K562 (cell line): ENCODE results near the gene SCARB2. TPM values are rescaled to one million over a fixed set of nuclear protein-coding genes. Genes with fewer than 3 reads are reported as not detected.

ENCODE experiments used
- CBFB ChIP-seq: sonication (generic); formaldehyde crosslinking; IDR thresholded peaks from 2 replicates; pipeline ENCODE4 v1.4.0; 2020; ENCODE audit warnings: mild to moderate bottlenecking, missing genetic modification reagents
- E2F1 ChIP-seq: sonication (generic); formaldehyde crosslinking; IDR thresholded peaks from 2 replicates; pipeline ENCODE4 v1.8.1; 2023; ENCODE audit warnings: mild to moderate bottlenecking, missing genetic modification reagents, moderate library complexity
- FOXJ3 ChIP-seq: sonication (generic); formaldehyde crosslinking; IDR thresholded peaks from 2 replicates; pipeline ENCODE4 v1.4.0; 2020; ENCODE audit warnings: mild to moderate bottlenecking, missing genetic modification reagents
- GTF2E2 ChIP-seq: fragments of 200-800 bp; sonication (Bioruptor generic); IDR thresholded peaks from 2 replicates; pipeline ENCODE4 v1.6.1; 2016; ENCODE audit warnings: missing genetic modification characterization, missing compliant biosample characterization
- HNRNPK ChIP-seq: fragments of 200-400 bp; formaldehyde crosslinking; IDR thresholded peaks from one replicate; pipeline ENCODE4 v1.6.1; 2018; ENCODE audit warnings: mild to moderate bottlenecking, low read depth, low read length; ENCODE audit not compliant: poor library complexity, severe bottlenecking
- KAT8 ChIP-seq: fragments of 450-650 bp; IDR thresholded peaks from 2 replicates; pipeline ENCODE4 v1.6.1; 2016; ENCODE audit warnings: low read depth, mild to moderate bottlenecking
- LCOR ChIP-seq: sonication (generic); formaldehyde crosslinking; IDR thresholded peaks from 2 replicates; pipeline ENCODE4 v1.8.0; 2022; ENCODE audit warnings: mild to moderate bottlenecking, missing genetic modification reagents
- MTF1 ChIP-seq: fragments of 250-450 bp; sonication (Bioruptor Pico); IDR thresholded peaks from 2 replicates; pipeline ENCODE4 v1.9.0; 2021; ENCODE audit warnings: moderate library complexity, mild to moderate bottlenecking, inconsistent platforms, borderline replicate concordance
- POLR2G ChIP-seq: fragments of 200-400 bp; formaldehyde crosslinking; IDR thresholded peaks from 2 replicates; pipeline ENCODE4 v1.6.1; 2017; ENCODE audit warnings: low read depth, mild to moderate bottlenecking, antibody characterized with exemption, low read length, moderate library complexity
- SMARCA5 ChIP-seq: fragments of 450-650 bp; IDR thresholded peaks from 2 replicates; pipeline ENCODE4 v1.6.1; 2016
- SRSF7 ChIP-seq: fragments of 200-400 bp; formaldehyde crosslinking; optimal IDR thresholded peaks from 2 replicates; pipeline ENCODE3; 2017; ENCODE audit warnings: mild to moderate bottlenecking, low read depth, low read length
- TAL1 ChIP-seq: fragments of 450-650 bp; IDR thresholded peaks from 2 replicates; pipeline ENCODE4 v1.6.1; 2016; ENCODE audit warnings: mild to moderate bottlenecking
- TCF7 ChIP-seq: sonication (generic); IDR thresholded peaks from 2 replicates; pipeline ENCODE4 v1.6.1; 2016; ENCODE audit warnings: antibody characterized with exemption, borderline replicate concordance
- TEAD1 ChIP-seq, 2 experiments: fragments of 450-650 bp in 1 of 2; sonication (generic) in 1 of 2; formaldehyde crosslinking; IDR thresholded peaks; 2 replicates each; pipeline versions ENCODE4 v1.4.0 to v1.8.0; 2020 to 2022; ENCODE audit warnings: mild to moderate bottlenecking in 2 of 2, missing genetic modification reagents in 1 of 2
- U2AF2 ChIP-seq: fragments of 200-400 bp; formaldehyde crosslinking; optimal IDR thresholded peaks from 2 replicates; pipeline ENCODE3; 2017; ENCODE audit warnings: low read depth, mild to moderate bottlenecking, low read length
- USF1 ChIP-seq: sonication (generic); formaldehyde crosslinking; IDR thresholded peaks from 2 replicates; pipeline ENCODE4 v1.9.0; 2022; ENCODE audit warnings: mild to moderate bottlenecking, missing genetic modification reagents
- XRCC3 ChIP-seq: fragments of 450-650 bp; IDR thresholded peaks from 2 replicates; pipeline ENCODE4 v1.6.1; 2017; ENCODE audit warnings: mild to moderate bottlenecking, moderate library complexity
- ZEB2 ChIP-seq: fragments of 450-650 bp; IDR thresholded peaks from 2 replicates; pipeline ENCODE4 v1.6.1; 2016
- ZNF184 ChIP-seq: sonication (generic); formaldehyde crosslinking; IDR thresholded peaks from 2 replicates; pipeline ENCODE4 v1.5.0; 2020; ENCODE audit warnings: missing genetic modification reagents
- ZNF232 ChIP-seq: sonication (generic); formaldehyde crosslinking; IDR thresholded peaks from 2 replicates; pipeline ENCODE4 v1.8.0; 2022; ENCODE audit warnings: mild to moderate bottlenecking, missing genetic modification reagents
- ZNF449 ChIP-seq: fragments of 250-450 bp; sonication (Bioruptor Pico); IDR thresholded peaks from 2 replicates; pipeline ENCODE4 v1.8.0; 2022; ENCODE audit warnings: moderate library complexity, mild to moderate bottlenecking, inconsistent platforms
- ZNF785 ChIP-seq: fragments of 250-450 bp; sonication (Bioruptor Pico); IDR thresholded peaks from 2 replicates; pipeline ENCODE4 v1.4.0; 2020; ENCODE audit warnings: mild to moderate bottlenecking
- polyA plus RNA-seq, 8 experiments: library from polyadenylated mRNA; depleted of rRNA in 4 of 8; stranded (reverse) in 5 of 8; unstranded in 3 of 8; fragments of >200 nt; fragmentation: Nextera tagmentation in 2 of 8; fragmentation: Illumina TruSeq in 1 of 8; extraction: Ambion mirVana in 2 of 8; extraction: Trizol in 1 of 8; gene quantifications; 2 replicates each; pipeline versions ENCODE4 v1.2.1 to v1.2.3, GENCODE V29; 2011 to 2014; ENCODE audit warnings: inconsistent platforms in 1 of 8, missing spikeins in 1 of 8
- total RNA-seq, 7 experiments: library from RNA; depleted of rRNA in 6 of 7; stranded (reverse); fragments of >200 nt in 6 of 7; fragmentation: Illumina TruSeq in 2 of 7; extraction: Trizol in 2 of 7; gene quantifications; 2 replicates each; pipeline versions ENCODE4 v1.2.1 to v1.2.3, GENCODE V29; 2011 to 2021; ENCODE audit warnings: low replicate concordance in 1 of 7
- TF ChIP-seq, protein P1 (sequence below): sonication (generic); formaldehyde crosslinking; IDR thresholded peaks from 2 replicates; pipeline ENCODE4 v1.8.0; 2022; ENCODE audit warnings: mild to moderate bottlenecking, low read depth, missing genetic modification reagents
- TF ChIP-seq, protein P2 (sequence below), 2 experiments: fragments of 450-650 bp in 1 of 2; sonication (generic) in 1 of 2; formaldehyde crosslinking; conservative IDR thresholded peaks; 2 replicates each; pipeline versions ENCODE4 v1.4.0 to v1.8.1; 2020 to 2022; ENCODE audit warnings: mild to moderate bottlenecking in 1 of 2, missing genetic modification reagents in 1 of 2

Gene SCARB2
- total and polyA plus RNA-seq, 9 of the 15 experiments (the other 6 are each of a cell fraction or from before 2014, with no cell fraction given) = 6.1 to 25.8 (median 17.8) TPM

- no peak for TF ChIP-seq ZEB2
- no peak for TF ChIP-seq CBFB (CRISPR knock-in tag)
- TF ChIP-seq SRSF7 = no peak
- no peak for TF ChIP-seq MTF1 (CRISPR knock-in tag)
- TF ChIP-seq HNRNPK = no peak
- TF ChIP-seq SMARCA5 = no peak
- TF ChIP-seq TCF7 = no peak
- no peak for TF ChIP-seq ZNF184 (CRISPR knock-in tag)
- no peak for TF ChIP-seq E2F1 (CRISPR knock-in tag)
- no peak for TF ChIP-seq ZNF449 (CRISPR knock-in tag)
- no peak for TF ChIP-seq U2AF2
- no peak for TF ChIP-seq XRCC3
- TF ChIP-seq FOXJ3 = no peak
- TF ChIP-seq POLR2G = no peak
- TF ChIP-seq KAT8 = no peak
- no peak for TF ChIP-seq ZNF785 (CRISPR knock-in tag)
- TF ChIP-seq, protein P1, sequence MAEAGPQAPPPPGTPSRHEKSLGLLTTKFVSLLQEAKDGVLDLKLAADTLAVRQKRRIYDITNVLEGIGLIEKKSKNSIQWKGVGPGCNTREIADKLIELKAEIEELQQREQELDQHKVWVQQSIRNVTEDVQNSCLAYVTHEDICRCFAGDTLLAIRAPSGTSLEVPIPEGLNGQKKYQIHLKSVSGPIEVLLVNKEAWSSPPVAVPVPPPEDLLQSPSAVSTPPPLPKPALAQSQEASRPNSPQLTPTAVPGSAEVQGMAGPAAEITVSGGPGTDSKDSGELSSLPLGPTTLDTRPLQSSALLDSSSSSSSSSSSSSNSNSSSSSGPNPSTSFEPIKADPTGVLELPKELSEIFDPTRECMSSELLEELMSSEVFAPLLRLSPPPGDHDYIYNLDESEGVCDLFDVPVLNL (CRISPR knock-in tag) = peak; percentile 43; the same call in 1 of the 2 replicates
- TF ChIP-seq TAL1 = no peak
- TF ChIP-seq LCOR = no peak; the same call in 1 of the 2 replicates
- TF ChIP-seq USF1 (CRISPR knock-in tag) = no peak
- no peak for TF ChIP-seq ZNF232 (CRISPR knock-in tag)
- TF ChIP-seq TEAD1 (CRISPR knock-in tag; IDR thresholded peaks at IDR 0.05) = no peak; a peak in 1 of 4 replicates
- TF ChIP-seq, protein P2, sequence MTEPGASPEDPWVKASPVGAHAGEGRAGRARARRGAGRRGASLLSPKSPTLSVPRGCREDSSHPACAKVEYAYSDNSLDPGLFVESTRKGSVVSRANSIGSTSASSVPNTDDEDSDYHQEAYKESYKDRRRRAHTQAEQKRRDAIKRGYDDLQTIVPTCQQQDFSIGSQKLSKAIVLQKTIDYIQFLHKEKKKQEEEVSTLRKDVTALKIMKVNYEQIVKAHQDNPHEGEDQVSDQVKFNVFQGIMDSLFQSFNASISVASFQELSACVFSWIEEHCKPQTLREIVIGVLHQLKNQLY (CRISPR knock-in tag; conservative IDR thresholded peaks at IDR 0.05) = no peak
- no peak; the same call in 1 of the 2 replicates for TF ChIP-seq GTF2E2 (tag)
Observed at GRCh38 chr4:76147454-76148141, 66.0 kb downstream of the SCARB2 start (continued).
